Fibroblast of mammary gland (primary cell): Measurements from ENCODE around the gene OSMR.
A peak's percentile ranks its signal among the peaks of the same experiment; 100 is the strongest.

Experiments used
- DNase-seq: peaks from one replicate; pipeline ENCODE4 v3.0.0-alpha.2; 2010; ENCODE audit warnings: low read depth
- H3K4me3 ChIP-seq: 2 replicates; pipeline ENCODE4 v1.5.1; 2011; ENCODE audit warnings: low read depth, mild to moderate bottlenecking, low read length, moderate library complexity; ENCODE audit not compliant: control insufficient read depth
- TF ChIP-seq, protein P1 (sequence below): conservative IDR thresholded peaks from 2 replicates; pipeline ENCODE4 v1.5.1; 2011; ENCODE audit warnings: low read depth, low read length, inconsistent platforms; ENCODE audit not compliant: control insufficient read depth, insufficient read depth

OSMR gene

DNA sequence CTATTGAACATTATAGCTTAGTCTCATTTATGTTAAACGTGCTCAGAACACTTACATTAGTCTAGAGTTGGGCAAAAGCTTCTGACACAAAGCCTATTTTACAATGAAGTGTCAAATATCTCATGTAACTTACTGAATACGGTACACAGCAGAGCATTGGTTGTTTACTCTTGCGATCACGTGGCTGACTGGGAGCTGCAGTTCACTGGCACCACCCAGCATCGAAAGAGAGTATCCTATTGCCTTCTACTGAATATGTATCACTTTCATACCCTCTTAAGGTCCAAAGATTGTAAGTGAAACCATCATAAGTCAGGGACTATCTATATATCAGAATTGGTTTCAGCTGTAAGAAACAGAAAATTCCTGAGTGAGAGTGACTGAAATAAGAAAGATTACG is 42.6 kb upstream of the OSMR start:
- H3K4me3 ChIP-seq = no peak overlapping the region
- TF ChIP-seq, protein P1, sequence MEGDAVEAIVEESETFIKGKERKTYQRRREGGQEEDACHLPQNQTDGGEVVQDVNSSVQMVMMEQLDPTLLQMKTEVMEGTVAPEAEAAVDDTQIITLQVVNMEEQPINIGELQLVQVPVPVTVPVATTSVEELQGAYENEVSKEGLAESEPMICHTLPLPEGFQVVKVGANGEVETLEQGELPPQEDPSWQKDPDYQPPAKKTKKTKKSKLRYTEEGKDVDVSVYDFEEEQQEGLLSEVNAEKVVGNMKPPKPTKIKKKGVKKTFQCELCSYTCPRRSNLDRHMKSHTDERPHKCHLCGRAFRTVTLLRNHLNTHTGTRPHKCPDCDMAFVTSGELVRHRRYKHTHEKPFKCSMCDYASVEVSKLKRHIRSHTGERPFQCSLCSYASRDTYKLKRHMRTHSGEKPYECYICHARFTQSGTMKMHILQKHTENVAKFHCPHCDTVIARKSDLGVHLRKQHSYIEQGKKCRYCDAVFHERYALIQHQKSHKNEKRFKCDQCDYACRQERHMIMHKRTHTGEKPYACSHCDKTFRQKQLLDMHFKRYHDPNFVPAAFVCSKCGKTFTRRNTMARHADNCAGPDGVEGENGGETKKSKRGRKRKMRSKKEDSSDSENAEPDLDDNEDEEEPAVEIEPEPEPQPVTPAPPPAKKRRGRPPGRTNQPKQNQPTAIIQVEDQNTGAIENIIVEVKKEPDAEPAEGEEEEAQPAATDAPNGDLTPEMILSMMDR = no peak
- DNase-seq = no peak

DNA sequence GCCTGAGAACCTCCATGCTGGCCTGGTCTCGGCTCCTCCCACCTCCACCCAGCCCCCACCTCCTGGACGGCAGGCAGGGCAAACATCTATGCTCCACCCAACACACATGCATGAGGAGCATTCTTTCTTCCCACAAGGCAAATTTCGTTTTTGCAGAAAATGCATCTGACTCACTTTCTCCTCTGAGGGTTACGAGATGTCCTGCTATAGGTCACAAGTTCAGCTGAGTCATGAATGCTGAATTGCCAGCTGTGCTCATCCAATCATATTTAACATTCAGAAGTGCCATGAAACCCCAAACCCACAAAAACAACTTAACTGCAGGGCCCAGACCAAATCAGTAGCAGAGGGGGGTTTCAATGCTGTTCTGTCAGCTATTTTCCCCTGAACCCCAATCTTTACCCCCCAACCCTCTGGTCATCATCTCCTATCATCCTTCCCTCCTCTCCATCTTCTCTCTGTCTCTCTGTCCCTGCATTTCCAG is 39.0 kb upstream of the OSMR start:
- no peak overlapping the region for H3K4me3 ChIP-seq
- DNase-seq = peak; percentile 99

DNA sequence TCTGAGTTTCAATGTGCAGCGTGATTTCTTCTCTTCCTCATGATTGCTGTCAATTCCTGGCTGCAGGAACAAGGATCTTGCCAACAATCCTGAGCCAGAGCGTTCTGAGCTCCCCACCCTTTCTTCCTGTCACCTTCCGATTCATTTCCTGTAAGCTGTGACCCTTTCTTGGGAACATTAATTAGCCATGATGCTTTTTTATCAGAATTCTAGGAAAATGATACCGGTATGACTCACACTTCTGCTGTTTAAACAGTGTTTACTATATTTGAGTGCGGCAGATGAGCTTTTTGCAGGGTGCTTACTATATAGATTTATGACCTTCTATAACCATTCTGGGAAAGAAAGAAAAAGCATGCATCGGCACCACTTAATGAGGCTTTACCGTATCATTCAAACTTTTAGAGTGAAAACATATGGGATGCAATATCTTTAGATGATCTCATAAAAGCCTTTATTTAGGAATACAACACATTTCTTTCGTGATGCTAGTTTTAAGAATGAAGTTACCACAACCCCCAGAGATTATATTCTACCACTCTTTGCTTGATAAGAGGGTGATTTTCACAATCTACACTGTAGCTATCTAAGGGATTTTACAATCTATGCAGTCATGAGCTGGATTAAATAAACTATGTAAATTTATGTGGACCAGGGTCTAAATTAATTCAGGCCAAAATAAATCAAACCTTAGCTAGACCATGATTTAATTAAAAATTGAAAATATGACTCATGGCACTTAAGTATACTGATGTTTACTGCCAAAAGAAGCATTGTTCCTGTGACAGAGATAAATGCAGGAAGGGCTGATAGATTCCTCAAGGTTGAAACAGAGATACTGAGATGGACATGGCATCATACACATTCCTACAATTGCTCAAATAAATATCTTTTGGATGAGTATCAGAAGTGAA is 38.0 kb upstream of the OSMR start:
- H3K4me3 ChIP-seq = no peak overlapping the region
- TF ChIP-seq, protein P1 = no peak
- peak; percentile 80 for DNase-seq

More for the DNA sequence above, 39.0 kb upstream of the OSMR start:
- TF ChIP-seq, protein P1 = no peak

GRCh38 chr5:38808666-38809343 is 37.0 kb upstream of the OSMR start:
- DNase-seq = no peak
- TF ChIP-seq, protein P1 = no peak

DNA sequence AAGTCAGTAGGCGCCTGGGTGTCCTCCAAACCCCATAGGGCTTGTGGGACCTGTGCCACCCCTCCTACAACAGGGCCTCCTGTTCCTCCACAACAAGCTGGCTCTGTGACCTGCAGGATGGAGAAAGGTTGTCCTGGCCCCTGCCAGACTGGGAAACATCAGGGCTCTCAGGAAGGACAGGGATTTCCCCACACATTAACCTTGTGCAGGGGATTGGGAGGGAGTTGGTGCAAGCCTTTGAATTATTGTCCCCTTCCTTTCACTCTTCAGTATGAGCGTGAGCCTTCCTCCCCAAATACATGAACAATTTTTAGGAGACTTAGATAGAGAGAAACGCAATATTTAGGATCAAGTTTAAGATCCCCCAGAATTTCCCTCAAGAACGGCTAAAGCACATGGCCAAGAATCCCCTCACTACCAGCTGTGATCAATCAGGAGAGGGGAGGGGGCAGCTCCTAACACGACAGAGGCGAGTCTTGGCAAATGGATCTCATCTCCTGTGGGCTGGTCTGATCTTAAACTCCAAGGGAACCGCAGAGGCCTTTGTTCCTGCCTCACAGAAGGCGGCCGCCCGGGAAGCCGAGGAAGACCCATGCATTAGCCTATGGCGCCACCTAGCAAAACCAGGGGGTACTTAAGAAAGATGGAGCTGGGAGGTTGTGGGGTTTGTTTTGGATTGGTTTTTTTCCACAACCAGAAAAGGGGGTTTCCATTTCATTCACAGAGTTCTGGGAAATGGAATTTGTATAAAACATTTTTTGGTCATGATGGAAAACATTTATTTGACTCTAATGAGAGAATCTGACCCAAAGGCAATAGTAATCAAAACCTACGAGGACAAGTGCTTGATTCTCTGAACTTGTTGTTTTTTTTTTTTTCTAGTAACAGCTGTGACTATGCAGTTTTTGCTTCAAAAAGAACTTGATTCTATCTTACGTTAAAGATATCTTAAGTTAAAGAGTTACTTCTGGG is 36.1 kb upstream of the OSMR start:
- no peak overlapping the region for H3K4me3 ChIP-seq
- peak; percentile 90 for DNase-seq
- TF ChIP-seq, protein P1 = peak; percentile 98

More at GRCh38 chr5:38808666-38809343, 37.0 kb upstream of the OSMR start:
- no peak overlapping the region for H3K4me3 ChIP-seq

- TF ChIP-seq, protein P1 = no peak
- DNase-seq = no peak
- no peak overlapping the region for H3K4me3 ChIP-seq
These were observed 30.9 kb upstream of the OSMR start for GRCh38 chr5:38814879-38815278.
